GM12865 (cell line): ENCODE measurements around the gene WDR27.

Experiments used
- DNase-seq: peaks from one replicate; pipeline ENCODE4 v3.0.0; 2010; ENCODE audit warnings: low read depth
- H3K4me3 ChIP-seq: 2 replicates; pipeline ENCODE4 v1.5.1; 2011; ENCODE audit warnings: mild to moderate bottlenecking, low read depth, low read length, control low read depth
- TF ChIP-seq, protein P1 (sequence below): IDR thresholded peaks from 2 replicates; pipeline ENCODE4 v1.5.1; 2011; ENCODE audit warnings: low read length, control low read depth, low read depth, inconsistent platforms; ENCODE audit not compliant: insufficient read depth; ENCODE audit errors: missing control alignments

WDR27 gene

DNA sequence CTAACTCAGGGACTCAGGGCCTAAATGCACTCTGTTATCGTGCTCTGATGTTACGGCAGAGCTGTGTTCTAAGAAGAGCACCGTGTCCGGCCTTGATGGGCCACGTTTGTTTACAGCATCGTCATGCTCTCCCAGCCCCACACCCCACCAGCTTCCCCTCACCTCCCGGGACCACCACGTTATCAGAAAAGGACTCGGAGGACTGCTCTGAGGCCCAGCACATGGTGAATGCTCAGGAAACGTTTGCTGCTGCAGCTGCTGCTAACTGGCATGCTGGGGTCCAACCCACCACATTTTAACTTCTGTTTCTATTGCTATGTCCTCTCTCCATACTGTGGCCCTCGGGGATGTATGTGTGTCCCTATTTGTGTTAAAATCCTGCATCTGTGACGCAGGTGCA lies 50.3 kb downstream of the WDR27 start:
- H3K4me3 ChIP-seq, result no peak overlapping the region
- TF ChIP-seq, protein P1, sequence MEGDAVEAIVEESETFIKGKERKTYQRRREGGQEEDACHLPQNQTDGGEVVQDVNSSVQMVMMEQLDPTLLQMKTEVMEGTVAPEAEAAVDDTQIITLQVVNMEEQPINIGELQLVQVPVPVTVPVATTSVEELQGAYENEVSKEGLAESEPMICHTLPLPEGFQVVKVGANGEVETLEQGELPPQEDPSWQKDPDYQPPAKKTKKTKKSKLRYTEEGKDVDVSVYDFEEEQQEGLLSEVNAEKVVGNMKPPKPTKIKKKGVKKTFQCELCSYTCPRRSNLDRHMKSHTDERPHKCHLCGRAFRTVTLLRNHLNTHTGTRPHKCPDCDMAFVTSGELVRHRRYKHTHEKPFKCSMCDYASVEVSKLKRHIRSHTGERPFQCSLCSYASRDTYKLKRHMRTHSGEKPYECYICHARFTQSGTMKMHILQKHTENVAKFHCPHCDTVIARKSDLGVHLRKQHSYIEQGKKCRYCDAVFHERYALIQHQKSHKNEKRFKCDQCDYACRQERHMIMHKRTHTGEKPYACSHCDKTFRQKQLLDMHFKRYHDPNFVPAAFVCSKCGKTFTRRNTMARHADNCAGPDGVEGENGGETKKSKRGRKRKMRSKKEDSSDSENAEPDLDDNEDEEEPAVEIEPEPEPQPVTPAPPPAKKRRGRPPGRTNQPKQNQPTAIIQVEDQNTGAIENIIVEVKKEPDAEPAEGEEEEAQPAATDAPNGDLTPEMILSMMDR, result no peak
- DNase-seq, result no peak

DNA sequence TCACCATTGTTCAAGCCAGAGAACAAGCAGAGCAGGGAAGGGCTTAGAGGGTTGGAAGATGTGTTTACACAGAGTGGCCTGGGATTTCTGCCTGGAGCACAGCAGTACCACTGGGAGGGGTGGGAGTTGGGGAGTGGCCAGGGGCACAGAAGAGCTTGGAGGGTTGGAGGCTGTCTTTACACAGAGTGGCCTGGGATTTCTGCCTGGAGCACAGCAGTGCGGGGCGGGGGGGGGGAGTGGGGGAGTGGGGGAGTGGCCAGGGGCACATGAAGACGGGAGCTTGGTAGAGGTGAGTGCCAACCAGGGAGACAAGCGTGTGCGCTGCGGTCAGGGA lies 50.9 kb downstream of the WDR27 start:
- TF ChIP-seq, protein P1, result no peak
- H3K4me3 ChIP-seq, result no peak overlapping the region
- DNase-seq, result no peak

DNA sequence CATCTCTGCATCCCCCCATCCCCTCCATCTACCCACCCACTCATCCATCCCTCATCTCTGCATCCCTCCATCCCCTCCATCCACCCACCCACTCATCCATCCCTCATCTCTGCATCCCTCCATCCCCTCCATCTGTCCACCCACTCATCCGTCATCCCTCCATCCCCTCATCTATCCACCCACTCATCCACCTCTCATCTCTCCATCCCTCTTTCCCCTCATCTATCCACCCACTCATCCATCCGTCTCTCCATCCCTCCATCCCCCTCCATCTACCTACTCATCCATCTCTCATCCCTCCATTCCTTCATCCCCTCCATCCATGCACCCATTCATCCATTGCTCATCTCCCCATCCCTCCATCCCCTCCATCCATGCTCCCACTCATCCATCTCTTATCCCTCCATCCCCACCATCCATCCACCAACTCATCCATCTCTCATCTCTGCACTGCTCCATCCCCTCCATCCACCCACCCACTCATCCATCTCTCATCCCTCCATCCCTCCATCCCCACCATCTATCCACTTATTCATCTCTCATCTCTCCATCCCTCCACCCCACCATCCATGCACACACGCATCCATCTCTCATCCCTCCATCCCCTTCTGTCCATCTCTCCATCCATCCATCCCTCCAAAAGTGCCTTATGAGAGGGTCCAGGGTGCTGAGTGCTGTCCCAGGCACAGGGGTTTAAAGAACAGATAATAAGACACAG lies 51.4 kb downstream of the WDR27 start:
- TF ChIP-seq, protein P1, result no peak
- no peak for DNase-seq
- no peak overlapping the region for H3K4me3 ChIP-seq

DNA sequence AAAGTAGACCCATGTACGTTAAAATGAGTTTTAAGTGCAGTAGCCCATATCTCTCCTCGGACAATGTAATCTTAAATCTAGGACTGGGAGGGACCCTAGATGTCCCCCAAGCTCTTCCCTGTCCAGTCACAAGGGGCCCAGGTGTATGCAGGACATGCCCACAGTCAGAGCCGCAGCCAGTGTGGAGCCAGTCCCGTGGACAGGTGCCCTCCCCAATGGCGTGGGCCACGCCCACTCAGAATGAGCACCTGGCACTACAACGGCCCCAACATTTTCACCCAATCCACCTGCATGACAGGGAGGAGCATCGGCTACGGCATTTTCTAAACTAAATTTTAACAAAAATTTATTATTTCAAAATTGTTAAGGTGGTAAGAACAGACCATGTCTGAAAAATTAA lies 53.2 kb downstream of the WDR27 start:
- no peak for DNase-seq
- TF ChIP-seq, protein P1, result no peak
- no peak overlapping the region for H3K4me3 ChIP-seq

DNA sequence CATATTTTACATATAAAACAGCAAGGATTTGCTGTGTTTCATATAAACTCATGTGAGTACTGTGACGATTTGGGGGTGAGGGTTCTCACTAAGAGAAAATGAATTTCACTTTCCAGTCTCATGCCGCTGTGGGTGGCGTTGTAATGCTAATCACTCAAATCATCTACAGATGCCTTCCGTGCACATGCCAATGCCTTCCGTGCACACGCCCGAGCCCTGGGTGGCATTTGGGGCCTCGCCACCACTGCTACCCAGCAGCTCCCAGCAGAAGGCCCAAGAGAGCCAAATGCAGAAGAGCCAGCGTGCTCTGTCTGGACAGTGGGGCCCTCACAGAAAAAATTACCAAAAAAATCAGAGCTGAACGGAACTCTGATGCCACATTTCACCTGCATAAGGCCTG lies 53.7 kb downstream of the WDR27 start:
- TF ChIP-seq, protein P1, result no peak
- H3K4me3 ChIP-seq, result no peak overlapping the region
- DNase-seq, result no peak

DNA sequence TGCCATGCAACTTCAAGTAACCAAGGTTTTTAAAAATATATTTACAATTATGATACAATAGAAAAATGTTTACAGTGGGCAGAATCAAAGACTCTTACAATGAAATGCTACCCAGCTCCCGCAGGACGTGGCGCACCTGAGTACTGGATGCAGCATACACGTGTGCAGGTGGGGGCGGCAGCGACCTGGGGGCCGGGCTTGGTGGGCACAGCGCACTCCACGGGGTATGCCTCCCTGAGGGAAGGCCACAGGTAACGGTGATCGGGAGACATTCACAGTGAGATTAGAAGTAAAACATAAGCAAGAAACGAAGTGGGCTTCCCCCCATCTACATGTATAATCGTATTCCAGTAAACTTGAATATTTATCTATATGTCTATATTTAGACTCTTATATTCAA lies 54.2 kb downstream of the WDR27 start:
- H3K4me3 ChIP-seq, result no peak overlapping the region
- no peak for DNase-seq
- TF ChIP-seq, protein P1, result no peak
